B cell (primary cell): ENCODE data around the gene RSAD1.

Experiments
- EZH2 ChIP-seq: IDR thresholded peaks from 2 replicates; pipeline ENCODE4 v1.6.1; 2012; ENCODE audit warnings: borderline replicate concordance, low read depth, mild to moderate bottlenecking, moderate library complexity, low read length; ENCODE audit not compliant: insufficient read depth, poor library complexity, severe bottlenecking
- TF ChIP-seq, protein P1 (sequence below): fragments of 200-600 bp; IDR thresholded peaks from one replicate; pipeline ENCODE4 v1.8.0; 2022; ENCODE audit warnings: antibody characterized with exemption, mild to moderate bottlenecking

- TF ChIP-seq, protein P1, sequence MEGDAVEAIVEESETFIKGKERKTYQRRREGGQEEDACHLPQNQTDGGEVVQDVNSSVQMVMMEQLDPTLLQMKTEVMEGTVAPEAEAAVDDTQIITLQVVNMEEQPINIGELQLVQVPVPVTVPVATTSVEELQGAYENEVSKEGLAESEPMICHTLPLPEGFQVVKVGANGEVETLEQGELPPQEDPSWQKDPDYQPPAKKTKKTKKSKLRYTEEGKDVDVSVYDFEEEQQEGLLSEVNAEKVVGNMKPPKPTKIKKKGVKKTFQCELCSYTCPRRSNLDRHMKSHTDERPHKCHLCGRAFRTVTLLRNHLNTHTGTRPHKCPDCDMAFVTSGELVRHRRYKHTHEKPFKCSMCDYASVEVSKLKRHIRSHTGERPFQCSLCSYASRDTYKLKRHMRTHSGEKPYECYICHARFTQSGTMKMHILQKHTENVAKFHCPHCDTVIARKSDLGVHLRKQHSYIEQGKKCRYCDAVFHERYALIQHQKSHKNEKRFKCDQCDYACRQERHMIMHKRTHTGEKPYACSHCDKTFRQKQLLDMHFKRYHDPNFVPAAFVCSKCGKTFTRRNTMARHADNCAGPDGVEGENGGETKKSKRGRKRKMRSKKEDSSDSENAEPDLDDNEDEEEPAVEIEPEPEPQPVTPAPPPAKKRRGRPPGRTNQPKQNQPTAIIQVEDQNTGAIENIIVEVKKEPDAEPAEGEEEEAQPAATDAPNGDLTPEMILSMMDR: no peak
- no peak for TF ChIP-seq EZH2
These were observed 20.4 kb upstream of the RSAD1 start for GRCh38 chr17:50458270-50458669.
